Duodenal mucosa (tissue), 2 donors: ENCODE data around the gene EXOC6B.

Experiments used
- H3K27ac ChIP-seq: one replicate; pipeline ENCODE4 v1.7.0; 2013; ENCODE audit warnings: low read depth, low read length
- H3K27me3 ChIP-seq, 2 donors: one replicate each; pipeline ENCODE4 v1.7.0; 2013; ENCODE audit warnings: low read length in 2 of 2, control low read depth in 1 of 2; ENCODE audit not compliant: insufficient read depth in 2 of 2, control insufficient read depth in 1 of 2
- H3K36me3 ChIP-seq, 2 donors: one replicate each; pipeline ENCODE4 v1.7.0; 2013; ENCODE audit warnings: low read length in 2 of 2, control low read depth in 1 of 2; ENCODE audit not compliant: insufficient read depth in 2 of 2, control insufficient read depth in 1 of 2
- H3K4me1 ChIP-seq, 2 donors: one replicate each; pipeline ENCODE4 v1.7.0; 2013; ENCODE audit warnings: low read length in 2 of 2, control low read depth in 1 of 2; ENCODE audit not compliant: insufficient read depth in 2 of 2, control insufficient read depth in 1 of 2
- H3K4me3 ChIP-seq, 2 donors: one replicate each; pipeline ENCODE4 v1.7.0; 2013; ENCODE audit warnings: low read length in 2 of 2, low read depth in 1 of 2
- H3K9ac ChIP-seq, 2 donors: one replicate each; pipeline ENCODE4 v1.7.0; 2013; ENCODE audit warnings: low read length in 2 of 2, low read depth in 1 of 2
- H3K9me3 ChIP-seq, 2 donors: one replicate each; pipeline ENCODE4 v1.7.0; 2013; ENCODE audit warnings: low read length in 2 of 2, control low read depth in 1 of 2; ENCODE audit not compliant: control insufficient read depth in 1 of 2

Gene EXOC6B

GRCh38 chr2:72747344-72747743, 78.5 kb downstream of the EXOC6B start:
- Histone ChIP-seq H3K27ac (no peak overlapping the region), H3K9ac (no peak overlapping the region), H3K9me3 (no peaks in the 10 kb centered on the region), H3K4me3 (no peak overlapping the region), H3K4me1 (peaks cover 0 to 4% of the 10 kb centered on the region in 2 donors), H3K36me3 (no peaks in the 10 kb centered on the region), H3K27me3 (no peaks in the 10 kb centered on the region)

GRCh38 chr2:72745679-72746368, 80.0 kb downstream of the EXOC6B start:
- Histone ChIP-seq H3K4me3 (no peak overlapping the region), H3K27me3 (no peaks in the 10 kb centered on the region), H3K36me3 (no peaks in the 10 kb centered on the region), H3K9me3 (no peaks in the 10 kb centered on the region), H3K9ac (no peak overlapping the region), H3K27ac (no peak overlapping the region), H3K4me1 (peaks cover 0 to 4% of the 10 kb centered on the region in 2 donors)

GRCh38 chr2:72744049-72744448, 81.8 kb downstream of the EXOC6B start:
- Histone ChIP-seq H3K27me3 (no peaks in the 10 kb centered on the region), H3K9me3 (no peaks in the 10 kb centered on the region), H3K4me1 (peaks cover 0 to 4% of the 10 kb centered on the region in 2 donors), H3K4me3 (no peak overlapping the region), H3K36me3 (no peaks in the 10 kb centered on the region), H3K9ac (no peak overlapping the region), H3K27ac (no peak overlapping the region)

GRCh38 chr2:72743481-72743880, 82.4 kb downstream of the EXOC6B start:
- Histone ChIP-seq H3K4me1 (peaks cover 0 to 4% of the 10 kb centered on the region in 2 donors), H3K27me3 (no peaks in the 10 kb centered on the region), H3K27ac (no peak overlapping the region), H3K36me3 (no peaks in the 10 kb centered on the region), H3K4me3 (no peak overlapping the region), H3K9ac (no peak overlapping the region), H3K9me3 (no peaks in the 10 kb centered on the region)

- Histone ChIP-seq H3K27ac (no peak overlapping the region), H3K27me3 (no peaks in the 10 kb centered on the region), H3K4me3 (no peak overlapping the region), H3K4me1 (no peaks in the 10 kb centered on the region), H3K9me3 (no peaks in the 10 kb centered on the region), H3K9ac (no peak overlapping the region), H3K36me3 (no peaks in the 10 kb centered on the region)
Observed at GRCh38 chr2:72738096-72738495, 87.7 kb downstream of the EXOC6B start.

GRCh38 chr2:72734432-72734831, 91.4 kb downstream of the EXOC6B start:
- Histone ChIP-seq H3K27ac (no peak overlapping the region), H3K4me1 (peaks cover 0 to 4% of the 10 kb centered on the region in 2 donors), H3K4me3 (no peak overlapping the region), H3K9me3 (no peaks in the 10 kb centered on the region), H3K27me3 (no peaks in the 10 kb centered on the region), H3K9ac (no peak overlapping the region), H3K36me3 (no peaks in the 10 kb centered on the region)

- H3K9me3 ChIP-seq: no peaks in the 10 kb centered on the region
- no peak overlapping the region for H3K4me3 ChIP-seq
- H3K9ac ChIP-seq: no peak overlapping the region
- peaks cover 0 to 4% of the 10 kb centered on the region in 2 donors for H3K4me1 ChIP-seq
- H3K27me3 ChIP-seq: no peaks in the 10 kb centered on the region
- no peaks in the 10 kb centered on the region for H3K36me3 ChIP-seq
- no peak overlapping the region for H3K27ac ChIP-seq
Observed at GRCh38 chr2:72731116-72731515, 94.7 kb downstream of the EXOC6B start.

- H3K36me3 ChIP-seq: no peaks in the 10 kb centered on the region
- no peaks in the 10 kb centered on the region for H3K9me3 ChIP-seq
- H3K27ac ChIP-seq: no peak overlapping the region
- no peak overlapping the region for H3K4me3 ChIP-seq
- no peaks in the 10 kb centered on the region for H3K27me3 ChIP-seq
- no peak overlapping the region for H3K9ac ChIP-seq
- peaks cover 10 to 30% of the 10 kb centered on the region in 2 donors for H3K4me1 ChIP-seq
Observed at GRCh38 chr2:72727356-72727755, 98.5 kb downstream of the EXOC6B start.

- Histone ChIP-seq H3K9me3 (no peaks in the 10 kb centered on the region), H3K27me3 (no peaks in the 10 kb centered on the region), H3K4me1 (peaks cover 10 to 31% of the 10 kb centered on the region in 2 donors), H3K27ac (no peak overlapping the region), H3K9ac (no peak overlapping the region), H3K36me3 (no peaks in the 10 kb centered on the region), H3K4me3 (peak overlapping the region in 1 of 2 donors; percentile 22)
Observed at GRCh38 chr2:72723769-72724370, 102.0 kb downstream of the EXOC6B start.

- peaks cover 10 to 32% of the 10 kb centered on the region in 2 donors for H3K4me1 ChIP-seq
- H3K9ac ChIP-seq: no peak overlapping the region
- no peaks in the 10 kb centered on the region for H3K9me3 ChIP-seq
- H3K4me3 ChIP-seq: no peak overlapping the region
- no peaks in the 10 kb centered on the region for H3K27me3 ChIP-seq
- no peak overlapping the region for H3K27ac ChIP-seq
- no peaks in the 10 kb centered on the region for H3K36me3 ChIP-seq
Observed at GRCh38 chr2:72722492-72723070, 103.3 kb downstream of the EXOC6B start.
